ENCODE measurements around the gene FNDC3A. TPM values are rescaled to one million over a fixed set of nuclear protein-coding genes. Genes with fewer than 3 reads are reported as not detected.

Gene FNDC3A
- total and polyA plus RNA-seq, 8 donors, result 13.0 to 131 (median 26.2) TPM

DNA sequence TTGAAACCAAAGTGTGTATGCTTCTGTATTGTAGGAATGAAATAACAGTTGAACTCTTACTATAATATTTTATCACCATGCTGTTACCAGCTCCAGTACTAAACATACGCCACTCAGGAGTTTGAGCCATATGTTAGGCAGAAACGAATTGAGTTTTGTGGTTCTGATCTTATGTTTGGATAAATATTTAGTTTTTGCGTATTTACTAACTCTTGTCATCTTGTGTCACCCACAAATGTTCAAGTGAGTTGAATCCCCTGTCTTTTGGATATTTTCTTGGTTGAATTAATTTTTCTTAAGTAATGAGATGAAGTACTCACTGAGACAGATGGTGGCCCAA, 1.5 kb downstream of the FNDC3A start:
- peak overlapping the region; percentile 78 to 90 (median 84) for H3K4me3 ChIP-seq
- no peaks in the 10 kb centered on the region for H3K36me3 ChIP-seq
- peaks cover 0 to 60% (median 40%) of the 10 kb centered on the region in 4 donors for H3K4me1 ChIP-seq
- peak overlapping the region in 4 of 5 donors; percentile 97 to 100 (median 99) for H3K27ac ChIP-seq
- intact Hi-C loops (cut with DNase I; ENCODE audit: low total_unique reads), result no loop called here
- WGBS, 5 donors, result 5 to 13% (median 6%) methylated on average over 3 of the region's 3 CpGs
- peaks cover 0 to 10% (median 3%) of the 10 kb centered on the region in 4 donors for H3K9me3 ChIP-seq
- DNase-seq, result peak in 1 of 2 donors; percentile 26
- TF ChIP-seq POLR2A (IDR thresholded peaks at IDR 0.05), result no peak
- no peaks in the 10 kb centered on the region for H3K27me3 ChIP-seq

DNA sequence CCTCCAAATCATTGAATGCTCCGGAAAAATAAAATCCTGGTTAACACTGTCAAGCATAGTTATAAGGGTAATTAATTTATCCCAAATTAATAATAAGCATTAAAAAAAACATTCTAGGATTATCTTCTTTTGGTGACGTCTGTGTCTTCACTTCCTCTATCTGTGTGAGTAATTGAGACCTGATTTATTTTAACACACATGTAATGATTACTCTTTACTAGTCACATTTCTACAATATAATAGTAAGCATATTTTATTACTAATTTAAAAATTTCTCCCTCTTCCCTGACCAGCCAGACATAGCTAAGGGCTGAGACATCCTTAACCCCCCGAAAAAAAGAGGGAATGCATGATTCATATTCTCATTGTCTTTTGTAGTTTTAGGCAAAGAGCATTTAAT, 2.3 kb downstream of the FNDC3A start:
- WGBS, 5 donors, result 24 to 40% (median 26%) methylated on average over 3 of the region's 3 CpGs
- H3K27ac ChIP-seq, result peak overlapping the region in 4 of 5 donors; percentile 97 to 100 (median 99)
- H3K36me3 ChIP-seq, result no peaks in the 10 kb centered on the region
- no peak for DNase-seq
- intact Hi-C loops (cut with DNase I; ENCODE audit: low total_unique reads), result no loop called here
- TF ChIP-seq, protein P1, sequence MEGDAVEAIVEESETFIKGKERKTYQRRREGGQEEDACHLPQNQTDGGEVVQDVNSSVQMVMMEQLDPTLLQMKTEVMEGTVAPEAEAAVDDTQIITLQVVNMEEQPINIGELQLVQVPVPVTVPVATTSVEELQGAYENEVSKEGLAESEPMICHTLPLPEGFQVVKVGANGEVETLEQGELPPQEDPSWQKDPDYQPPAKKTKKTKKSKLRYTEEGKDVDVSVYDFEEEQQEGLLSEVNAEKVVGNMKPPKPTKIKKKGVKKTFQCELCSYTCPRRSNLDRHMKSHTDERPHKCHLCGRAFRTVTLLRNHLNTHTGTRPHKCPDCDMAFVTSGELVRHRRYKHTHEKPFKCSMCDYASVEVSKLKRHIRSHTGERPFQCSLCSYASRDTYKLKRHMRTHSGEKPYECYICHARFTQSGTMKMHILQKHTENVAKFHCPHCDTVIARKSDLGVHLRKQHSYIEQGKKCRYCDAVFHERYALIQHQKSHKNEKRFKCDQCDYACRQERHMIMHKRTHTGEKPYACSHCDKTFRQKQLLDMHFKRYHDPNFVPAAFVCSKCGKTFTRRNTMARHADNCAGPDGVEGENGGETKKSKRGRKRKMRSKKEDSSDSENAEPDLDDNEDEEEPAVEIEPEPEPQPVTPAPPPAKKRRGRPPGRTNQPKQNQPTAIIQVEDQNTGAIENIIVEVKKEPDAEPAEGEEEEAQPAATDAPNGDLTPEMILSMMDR (IDR thresholded peaks at IDR 0.05), result no peak
- no peak for TF ChIP-seq POLR2AphosphoS5 (IDR thresholded peaks at IDR 0.05)
- no peak for TF ChIP-seq POLR2A (IDR thresholded peaks at IDR 0.05)
- TF ChIP-seq EP300 (IDR thresholded peaks at IDR 0.05), result no peak
- peak overlapping the region; percentile 78 to 90 (median 84) for H3K4me3 ChIP-seq
- peaks cover 0 to 10% (median 3%) of the 10 kb centered on the region in 4 donors for H3K9me3 ChIP-seq
- H3K27me3 ChIP-seq, result no peaks in the 10 kb centered on the region
- H3K4me1 ChIP-seq, result peaks cover 0 to 68% (median 44%) of the 10 kb centered on the region in 4 donors

DNA sequence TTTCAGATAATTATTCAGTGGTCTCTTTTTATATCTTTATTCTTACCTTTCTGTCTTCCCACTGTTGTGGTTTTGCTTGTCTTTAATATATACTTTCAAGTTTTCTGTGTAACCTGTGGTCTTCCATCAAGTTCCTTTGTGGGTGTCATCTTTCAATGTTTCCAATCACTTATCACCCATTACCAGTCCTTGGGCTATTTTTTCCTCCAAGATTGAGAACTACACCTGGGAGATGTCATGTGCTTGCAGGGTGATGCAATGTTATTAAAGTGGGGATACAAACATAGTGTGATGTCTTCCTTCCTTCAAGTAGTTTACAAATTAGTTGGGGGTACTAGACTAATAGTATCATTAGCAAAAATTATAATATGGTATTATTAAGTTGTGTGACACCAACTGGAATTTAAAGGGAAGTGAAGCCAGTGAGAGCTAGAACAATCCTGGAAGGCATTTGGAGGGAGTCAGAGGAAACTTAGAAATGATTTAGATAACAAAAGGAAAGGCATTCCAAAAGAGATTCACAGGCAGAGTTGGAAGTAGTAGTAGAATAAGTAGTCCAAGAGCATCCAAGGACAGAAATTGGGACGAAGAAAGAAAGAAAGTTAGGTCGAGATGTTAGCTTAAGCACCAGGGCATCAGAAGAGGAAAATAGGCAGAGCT, 3.4 kb downstream of the FNDC3A start:
- Histone ChIP-seq H3K4me3 (peak overlapping the region in 2 of 4 donors; percentile 5 to 86), H3K9me3 (peaks cover 0 to 3% (median 0%) of the 10 kb centered on the region in 4 donors)
- intact Hi-C loops (cut with DNase I; ENCODE audit: low total_unique reads), result no loop called here

DNA sequence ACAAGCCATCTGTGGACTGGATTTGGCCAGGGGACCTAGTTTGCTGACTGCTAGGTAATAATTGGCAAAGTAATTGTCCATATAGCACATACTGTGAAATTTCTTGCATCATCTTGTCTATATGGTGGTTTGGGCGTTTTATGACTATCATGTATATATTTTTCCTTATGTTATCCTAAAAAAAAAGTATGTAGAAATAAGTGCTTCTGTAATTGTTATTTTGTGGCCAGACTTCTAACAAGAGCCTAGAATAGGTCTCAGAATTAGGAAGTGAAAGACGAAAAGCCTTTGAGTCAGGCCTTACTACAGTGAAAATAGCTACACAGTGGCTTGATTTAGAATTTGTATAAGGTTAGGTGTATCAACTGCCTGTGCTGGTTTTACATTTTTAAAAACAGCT, 4.2 kb downstream of the FNDC3A start:
- WGBS, 5 donors, result 50 to 63% (median 60%) methylated on average over 2 of the region's 2 CpGs

More for the DNA sequence above, 3.4 kb downstream of the FNDC3A start:
- peaks cover 0 to 76% (median 52%) of the 10 kb centered on the region in 4 donors for H3K4me1 ChIP-seq
- TF ChIP-seq POLR2AphosphoS5 (IDR thresholded peaks at IDR 0.05) (no peak), EP300 (IDR thresholded peaks at IDR 0.05) (no peak), POLR2A (IDR thresholded peaks at IDR 0.05) (no peak)
- TF ChIP-seq, protein P1 (IDR thresholded peaks at IDR 0.05), result no peak
- DNase-seq, result no peak
- peak overlapping the region in 1 of 5 donors; percentile 43 for H3K27ac ChIP-seq
- H3K27me3 ChIP-seq, result no peaks in the 10 kb centered on the region
- H3K36me3 ChIP-seq, result no peaks in the 10 kb centered on the region
- WGBS, 5 donors, result 58 to 75% (median 64%) methylated on average over 2 of the region's 2 CpGs

More for the DNA sequence above, 4.2 kb downstream of the FNDC3A start:
- Histone ChIP-seq H3K9me3 (no peaks in the 10 kb centered on the region), H3K4me3 (peak overlapping the region in 2 of 4 donors; percentile 5 to 11), H3K36me3 (no peaks in the 10 kb centered on the region), H3K27ac (peak overlapping the region in 2 of 5 donors; percentile 40 to 43), H3K4me1 (peaks cover 0 to 74% (median 49%) of the 10 kb centered on the region in 4 donors), H3K27me3 (no peaks in the 10 kb centered on the region)
- TF ChIP-seq, protein P1 (IDR thresholded peaks at IDR 0.05), result no peak
- TF ChIP-seq POLR2A (IDR thresholded peaks at IDR 0.05) (no peak), EP300 (IDR thresholded peaks at IDR 0.05) (no peak), POLR2AphosphoS5 (IDR thresholded peaks at IDR 0.05) (no peak)
- intact Hi-C loops (cut with DNase I; ENCODE audit: low total_unique reads), result no loop called here
- DNase-seq, result no peak

Measured in stomach (tissue), 9 donors.